HG02610 (cell line): ENCODE data around the gene NSA2.

Experiments
- ATAC-seq: cut with Tn5 transposase; IDR thresholded peaks from one replicate; pipeline ENCODE4 v1.9.1; 2021; ENCODE audit warnings: mild to moderate bottlenecking, moderate library complexity; ENCODE audit not compliant: unreplicated experiment

Gene NSA2

GRCh38 chr5:74810915-74811314, 43.9 kb downstream of the NSA2 start:
- no peak for ATAC-seq

GRCh38 chr5:74816875-74817274, 49.8 kb downstream of the NSA2 start:
- ATAC-seq: no peak

- no peak for ATAC-seq
Measured at GRCh38 chr5:74822288-74822687, 55.2 kb downstream of the NSA2 start.

GRCh38 chr5:74829413-74829812, 62.4 kb downstream of the NSA2 start:
- ATAC-seq: no peak
